GM12892 (cell line): ENCODE results near the gene TRIP12.

Experiments used
- DNase-seq: peaks from one replicate; pipeline ENCODE4 v3.0.0; 2011; ENCODE audit not compliant: insufficient read length
- FAIRE-seq: peaks from 2 replicates; lab custom pipeline; 2011; peaks lifted over from hg19 to GRCh38; lab: Jason Lieb, UNC
- POLR2A ChIP-seq: IDR thresholded peaks from 2 replicates; pipeline ENCODE4 v1.6.1; 2011; ENCODE audit warnings: low read depth, low read length, control low read depth
- POLR2AphosphoS5 ChIP-seq: IDR thresholded peaks from 2 replicates; pipeline ENCODE4 v1.6.1; 2011; ENCODE audit warnings: low read depth, low read length, control low read depth
- TAF1 ChIP-seq: IDR thresholded peaks from 2 replicates; pipeline ENCODE4 v1.6.1; 2011; ENCODE audit warnings: low read depth, mild to moderate bottlenecking, control low read depth, low read length, borderline replicate concordance

The TRIP12 gene

GRCh38 chr2:229887441-229887840 is 34.4 kb downstream of the TRIP12 start:
- DNase-seq = no peak
- TF ChIP-seq POLR2A (no peak), TAF1 (no peak)
- no peak for FAIRE-seq

GRCh38 chr2:229884775-229885699 is 36.8 kb downstream of the TRIP12 start:
- TF ChIP-seq POLR2A (no peak), TAF1 (no peak), POLR2AphosphoS5 (no peak)
- no peak for DNase-seq
- no peak for FAIRE-seq

- TF ChIP-seq TAF1 = no peak
- TF ChIP-seq POLR2A = no peak
- TF ChIP-seq POLR2AphosphoS5 = no peak
- peak; percentile 81 for FAIRE-seq
- no peak for DNase-seq
These were observed 39.2 kb downstream of the TRIP12 start for GRCh38 chr2:229882583-229882982.

- FAIRE-seq = no peak
- TF ChIP-seq POLR2AphosphoS5 (no peak), POLR2A (no peak), TAF1 (no peak)
- DNase-seq = no peak
These were observed 40.8 kb downstream of the TRIP12 start for GRCh38 chr2:229880892-229881586.

- no peak for DNase-seq
- TF ChIP-seq POLR2A (no peak), POLR2AphosphoS5 (no peak), TAF1 (no peak)
- no peak for FAIRE-seq
These were observed 42.4 kb downstream of the TRIP12 start for GRCh38 chr2:229879191-229879950.

- no peak for DNase-seq
- no peak for FAIRE-seq
- TF ChIP-seq POLR2AphosphoS5 = no peak
- no peak for TF ChIP-seq POLR2A
- no peak for TF ChIP-seq TAF1
These were observed 46.3 kb downstream of the TRIP12 start for GRCh38 chr2:229875549-229875948.

- TF ChIP-seq POLR2A = no peak
- no peak for TF ChIP-seq POLR2AphosphoS5
- TF ChIP-seq TAF1 = no peak
- FAIRE-seq (no peak), DNase-seq (no peak)
These were observed 47.2 kb downstream of the TRIP12 start for GRCh38 chr2:229874647-229875046.

- DNase-seq = no peak
- FAIRE-seq = no peak
- TF ChIP-seq TAF1 (no peak), POLR2A (no peak), POLR2AphosphoS5 (no peak)
These were observed 48.7 kb downstream of the TRIP12 start for GRCh38 chr2:229873123-229873581.

- DNase-seq (no peak), FAIRE-seq (no peak)
- TF ChIP-seq POLR2A = no peak
- TF ChIP-seq POLR2AphosphoS5 = no peak
- TF ChIP-seq TAF1 = no peak
These were observed 50.7 kb downstream of the TRIP12 start for GRCh38 chr2:229870903-229871656.

GRCh38 chr2:229869226-229869625 is 52.6 kb downstream of the TRIP12 start:
- DNase-seq = no peak
- FAIRE-seq = no peak
- TF ChIP-seq POLR2A = no peak
- no peak for TF ChIP-seq TAF1
- TF ChIP-seq POLR2AphosphoS5 = no peak
